ENCODE measurements around the gene EPB41L1.

Gene EPB41L1

DNA sequence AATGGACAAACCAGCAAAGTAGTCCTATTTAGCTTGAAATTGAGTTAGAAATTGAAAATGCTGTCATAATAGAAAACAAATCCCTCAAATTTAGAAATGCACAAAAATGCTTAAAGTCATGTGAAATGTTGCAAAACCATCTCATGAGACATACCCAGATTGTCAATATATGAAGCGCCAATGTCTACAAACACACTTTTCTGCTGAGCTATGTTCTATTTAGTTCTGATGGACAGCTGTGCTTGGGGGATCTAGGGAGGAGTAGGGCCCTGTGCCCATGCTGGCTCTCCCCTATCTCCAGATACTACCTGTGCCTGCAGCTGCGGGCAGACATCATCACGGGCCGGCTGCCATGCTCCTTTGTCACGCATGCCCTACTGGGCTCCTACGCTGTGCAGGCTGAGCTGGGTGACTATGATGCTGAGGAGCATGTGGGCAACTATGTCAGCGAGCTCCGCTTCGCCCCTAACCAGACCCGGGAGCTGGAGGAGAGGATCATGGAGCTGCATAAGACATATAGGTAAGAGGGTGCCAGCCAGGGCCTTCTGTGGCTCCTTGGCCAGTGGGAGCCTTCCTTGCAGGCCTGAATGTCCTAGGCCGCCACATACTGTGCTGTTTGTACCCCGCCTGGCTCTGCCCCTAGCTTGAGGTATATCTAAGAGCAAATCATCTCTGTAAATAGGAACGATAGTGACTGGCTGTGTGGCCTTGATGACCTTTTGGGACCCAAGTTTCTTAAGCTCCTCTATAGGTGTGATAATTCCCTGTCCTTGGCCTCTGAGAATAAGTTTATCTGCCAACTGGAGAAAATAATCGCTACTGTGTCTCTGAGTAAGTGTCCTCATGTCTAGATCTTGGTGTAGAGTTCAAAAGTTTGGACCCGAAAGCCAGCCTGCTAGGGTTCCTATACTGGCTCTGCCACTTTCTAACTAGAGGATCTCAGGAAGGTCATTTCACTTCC lies 30.6 kb downstream of the EPB41L1 start:
- no peak for DNase-seq

DNA sequence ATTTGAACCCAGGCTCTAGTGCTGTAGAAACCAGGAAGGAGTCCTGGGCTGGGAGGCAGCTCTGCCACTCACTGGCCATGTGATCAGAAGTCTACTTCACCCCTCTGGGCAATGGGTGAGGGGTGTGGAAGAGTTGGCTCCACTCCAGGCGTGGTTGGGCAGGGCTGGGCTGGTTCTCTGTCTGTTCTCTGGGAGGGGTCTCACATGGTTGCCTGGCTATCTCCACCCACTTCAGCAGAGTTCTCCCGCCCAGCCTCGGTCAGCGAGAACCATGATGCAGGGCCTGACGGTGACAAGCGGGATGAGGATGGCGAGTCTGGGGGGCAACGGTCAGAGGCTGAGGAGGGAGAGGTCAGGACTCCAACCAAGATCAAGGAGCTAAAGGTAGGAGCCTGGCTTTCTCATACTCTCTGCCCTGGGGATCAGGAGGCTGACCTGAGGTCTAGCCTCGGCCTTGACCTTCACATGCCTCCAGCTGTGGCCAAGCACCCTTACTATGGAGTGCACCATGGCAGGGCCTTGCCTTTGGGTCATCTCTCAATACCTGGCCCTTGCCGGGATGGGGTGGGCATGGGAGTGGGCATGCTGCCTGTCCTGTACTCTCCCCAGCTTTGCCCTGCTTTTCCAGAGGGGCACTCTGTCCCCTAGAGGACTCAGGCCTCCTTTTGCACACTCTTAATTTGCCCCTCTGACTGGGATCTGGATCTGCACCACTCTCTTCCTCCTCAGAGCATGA lies 39.6 kb downstream of the EPB41L1 start:
- no peak for DNase-seq

DNA sequence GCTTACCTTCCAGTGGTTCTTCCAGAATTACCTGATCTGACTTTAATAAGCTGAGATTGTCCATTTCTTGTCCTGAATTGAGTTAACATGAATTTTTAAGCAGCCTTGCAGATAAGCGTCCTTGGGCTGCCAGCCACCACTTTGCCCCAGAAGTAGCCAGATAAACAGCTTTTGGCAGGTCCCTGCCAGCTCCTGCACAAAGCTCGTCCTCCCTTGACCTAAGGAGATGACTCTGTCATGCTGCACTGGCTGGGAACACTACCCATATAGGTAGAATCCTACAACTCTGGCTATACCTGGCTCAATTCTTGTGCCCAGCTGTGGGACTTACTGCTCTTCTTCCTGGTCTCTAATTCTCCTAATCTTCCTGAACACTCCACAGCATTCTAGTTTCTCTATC lies 42.1 kb downstream of the EPB41L1 start:
- no peak for DNase-seq

DNA sequence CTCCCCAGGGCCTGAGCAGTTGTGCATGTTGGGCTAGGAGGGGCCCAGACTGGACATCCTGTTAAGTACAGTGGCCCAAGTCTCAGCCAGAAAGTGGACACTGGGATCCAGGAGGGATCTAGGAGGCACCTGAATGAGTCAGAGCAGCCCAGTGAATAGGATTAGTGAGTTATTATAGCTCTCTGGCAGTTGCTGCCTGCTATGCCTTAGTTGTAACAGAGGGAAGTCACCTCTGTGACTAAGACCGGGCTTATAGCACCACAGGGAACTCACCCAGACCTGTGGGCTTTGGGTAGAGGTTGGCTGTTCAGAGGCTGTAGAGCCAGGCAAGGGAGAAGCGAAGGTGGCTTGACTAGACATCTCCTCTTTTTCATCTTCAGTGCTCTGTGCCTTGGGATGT lies 42.7 kb downstream of the EPB41L1 start:
- no peak for DNase-seq

DNA sequence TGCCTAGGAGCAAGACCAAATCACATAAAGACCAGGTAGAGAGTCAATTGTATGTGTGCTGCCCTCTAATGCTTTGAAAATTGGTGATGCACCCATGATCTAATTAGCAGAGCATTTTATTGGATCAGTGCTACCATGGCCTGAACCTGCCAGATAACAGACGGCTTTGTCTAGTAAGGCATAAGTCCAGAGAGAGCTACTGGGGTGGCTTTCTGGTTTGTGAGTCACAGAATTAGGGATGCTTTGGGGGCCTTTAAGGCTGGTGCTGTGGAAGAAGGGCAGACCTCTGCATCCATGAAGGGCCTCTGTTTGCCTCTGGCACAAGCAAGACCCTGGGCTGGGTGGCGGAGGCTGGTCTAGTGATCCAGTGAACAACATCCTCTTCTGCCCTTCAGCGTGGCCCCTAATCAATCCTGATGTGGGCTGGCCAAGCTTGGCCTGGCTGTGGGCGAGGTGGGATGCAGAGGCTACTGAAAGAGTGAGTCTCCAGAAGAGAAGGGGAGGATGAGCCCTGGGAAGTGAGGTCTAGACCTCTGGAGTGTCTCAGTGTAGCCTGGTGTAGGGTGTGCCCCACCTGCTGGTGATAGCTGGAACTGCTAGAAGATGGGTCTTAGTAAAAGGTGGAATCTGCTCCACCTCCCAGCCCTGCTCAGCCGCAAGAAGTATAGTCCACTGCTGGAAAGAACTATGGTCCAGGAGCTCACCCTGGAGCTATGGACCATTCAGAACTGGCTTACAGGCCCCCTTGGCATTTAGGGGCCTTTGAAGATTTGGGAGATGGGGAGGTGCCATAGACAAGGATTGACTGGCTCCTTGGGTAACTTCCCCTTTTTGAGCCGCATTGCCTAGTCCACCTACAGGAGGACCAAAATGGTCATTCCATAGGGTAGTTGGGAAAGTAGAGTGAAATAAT lies 45.1 kb downstream of the EPB41L1 start:
- peak in 50 of 56 donors; percentile 17 to 92 (median 55) for DNase-seq

DNA sequence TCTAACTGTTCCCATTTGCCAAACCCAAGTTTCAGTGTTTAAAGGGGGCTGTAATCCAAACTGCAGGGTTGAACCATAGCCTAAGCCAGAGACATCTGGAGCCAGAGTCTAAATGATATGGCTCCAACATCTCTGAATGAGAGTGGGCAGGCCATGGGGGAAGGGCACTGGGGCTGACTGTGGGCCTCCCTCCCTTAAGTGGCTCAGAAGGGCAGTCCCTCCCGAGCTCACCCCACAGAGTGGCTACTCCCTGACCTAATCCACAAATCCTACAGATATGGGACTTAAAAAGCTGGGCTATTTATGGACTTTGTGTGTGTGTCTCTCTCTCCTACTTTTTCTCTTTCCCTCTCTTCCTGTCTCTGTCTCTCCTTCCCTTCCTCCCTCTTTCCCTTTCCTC lies 45.9 kb downstream of the EPB41L1 start:
- DNase-seq, result no peak

DNA sequence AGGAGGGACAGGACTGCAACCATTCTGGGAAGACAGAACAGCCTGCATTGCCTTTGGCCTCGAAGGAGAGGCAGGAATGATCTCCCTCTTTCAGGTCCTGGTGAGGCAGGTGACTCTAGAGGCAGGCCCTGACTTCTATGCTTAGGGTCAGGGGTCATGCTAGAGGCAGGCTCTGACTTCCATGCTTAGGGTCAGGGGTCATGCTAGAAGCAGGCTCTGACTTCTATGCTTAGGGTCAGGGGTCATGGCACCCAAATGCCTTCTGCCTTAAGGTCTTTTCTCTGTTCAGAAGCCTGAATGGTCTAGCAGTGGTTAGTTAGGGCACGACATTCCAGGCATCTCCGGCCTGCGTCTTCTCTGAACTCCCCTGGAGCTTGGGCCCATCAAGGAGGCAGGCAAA lies 46.7 kb downstream of the EPB41L1 start:
- no peak for DNase-seq

DNA sequence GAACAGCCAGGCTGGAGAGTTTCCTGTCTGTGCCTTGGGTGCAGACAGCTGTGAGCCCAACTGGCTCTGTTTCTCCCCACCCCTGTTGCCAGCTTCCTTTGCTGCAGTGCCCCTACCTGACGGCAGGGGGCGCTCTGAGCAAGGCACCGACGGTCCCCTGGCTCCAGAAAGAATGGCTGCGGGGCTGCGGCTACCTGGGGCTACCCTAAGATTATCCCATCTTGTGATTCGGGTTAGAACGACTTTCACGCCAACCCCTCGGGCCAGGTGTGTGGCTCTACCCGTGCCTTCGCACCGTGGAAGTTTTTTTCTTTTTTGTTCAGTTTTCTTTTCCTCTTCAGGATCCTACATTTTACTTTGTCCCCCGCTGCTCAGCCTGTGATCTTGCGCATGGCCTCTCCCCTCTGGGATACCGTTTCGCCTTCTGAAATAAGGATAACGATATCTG lies 48.4 kb downstream of the EPB41L1 start:
- DNase-seq, result peak in 49 of 56 donors; percentile 6 to 86 (median 47)

DNA sequence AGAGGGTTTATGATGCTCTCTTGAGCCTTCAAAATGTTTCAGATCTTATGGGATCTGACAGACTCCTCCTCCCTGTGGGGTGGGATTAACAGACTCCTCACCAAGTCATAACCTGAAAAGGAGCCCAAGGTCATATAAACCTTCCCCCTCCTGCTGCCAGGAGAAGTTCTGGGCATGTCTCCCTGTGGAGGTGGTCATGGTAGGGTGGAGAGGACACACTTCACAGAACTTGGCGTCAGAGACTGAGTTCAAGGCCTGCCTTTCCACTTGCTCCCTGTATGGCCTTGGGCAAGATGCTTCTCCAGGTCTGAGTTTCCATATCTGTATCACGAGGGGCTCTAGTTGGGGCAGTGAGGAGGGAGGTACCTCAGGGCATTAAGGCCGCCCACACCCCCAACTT lies 49.3 kb downstream of the EPB41L1 start:
- no peak for DNase-seq

DNA sequence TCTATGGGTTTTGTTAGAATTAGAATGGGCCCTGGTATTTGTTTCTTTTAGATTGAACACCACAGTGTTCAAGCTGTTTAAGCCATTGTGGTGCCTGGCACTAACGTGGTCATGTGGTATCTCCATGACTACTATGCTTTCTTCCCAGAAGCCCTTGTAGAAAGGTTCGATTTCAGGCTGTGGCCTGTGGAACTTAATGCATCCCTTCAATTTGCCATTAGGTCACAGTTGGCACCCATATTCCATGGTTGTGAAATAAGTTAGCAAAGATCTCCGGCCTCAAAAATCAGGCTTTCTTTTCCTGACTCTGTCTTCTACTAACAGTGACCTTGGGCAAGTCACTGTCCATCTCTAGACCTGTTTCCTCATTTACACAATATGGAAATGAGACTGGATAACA lies 50.5 kb downstream of the EPB41L1 start:
- no peak for DNase-seq

DNA sequence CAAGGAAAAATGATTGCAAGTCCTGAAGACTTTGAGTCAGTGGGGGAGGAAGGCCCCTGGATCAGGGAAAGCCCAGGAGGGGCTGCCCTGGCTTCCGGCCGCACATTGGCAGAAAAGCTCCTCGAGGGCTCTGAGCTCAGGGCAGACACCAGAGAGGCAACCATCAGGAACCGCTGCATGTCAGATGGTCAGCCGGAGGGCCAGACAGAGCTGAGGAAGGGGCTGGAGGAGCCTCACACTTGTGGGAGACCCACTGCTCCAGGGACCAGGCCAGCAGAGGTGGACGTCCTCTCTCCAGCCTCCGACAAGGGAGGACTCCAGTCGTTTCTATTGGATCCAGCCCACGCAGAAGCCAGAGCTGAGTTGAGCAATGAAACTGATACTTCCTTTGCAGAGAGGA lies 51.5 kb downstream of the EPB41L1 start:
- no peak for DNase-seq

DNA sequence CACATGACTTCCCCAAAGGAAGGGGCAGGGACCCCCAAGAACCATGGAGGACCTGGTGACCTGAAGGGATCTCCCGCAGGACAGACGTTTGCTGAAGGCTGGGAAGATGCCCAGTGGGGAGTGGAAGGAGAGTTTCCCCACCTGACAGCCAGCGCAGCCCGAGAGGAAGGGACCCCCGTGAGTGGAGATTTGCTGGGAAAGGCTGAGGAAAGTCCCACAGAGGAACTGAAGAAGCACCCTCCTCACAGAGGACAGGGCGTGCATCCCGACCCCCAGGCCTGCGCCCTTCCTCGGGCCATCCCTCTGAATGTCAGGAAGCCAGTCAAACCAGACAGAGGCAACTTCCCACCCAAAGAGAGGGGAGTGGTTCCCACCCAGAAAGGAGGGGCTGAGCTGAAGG lies 52.1 kb downstream of the EPB41L1 start:
- no peak for DNase-seq

DNA sequence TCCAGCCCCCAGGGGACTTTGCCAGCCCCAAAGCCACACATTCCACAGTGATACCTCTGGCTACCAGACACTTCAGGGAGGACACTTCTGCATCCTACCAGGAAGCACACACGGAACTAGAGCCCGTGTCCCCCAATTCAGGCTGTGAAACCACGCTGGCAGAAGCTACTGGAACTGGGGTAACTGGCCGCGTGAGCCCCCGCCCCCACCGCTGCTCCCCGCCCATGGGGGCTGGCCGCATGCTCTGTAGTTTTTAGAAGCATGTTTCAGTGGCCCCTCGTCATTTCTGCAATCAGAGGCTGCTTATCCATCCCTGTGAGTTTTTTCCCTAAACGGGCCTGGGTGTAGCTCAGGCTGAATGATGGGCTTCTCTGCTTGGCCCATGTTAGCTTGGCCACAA lies 53.1 kb downstream of the EPB41L1 start:
- no peak for DNase-seq

DNA sequence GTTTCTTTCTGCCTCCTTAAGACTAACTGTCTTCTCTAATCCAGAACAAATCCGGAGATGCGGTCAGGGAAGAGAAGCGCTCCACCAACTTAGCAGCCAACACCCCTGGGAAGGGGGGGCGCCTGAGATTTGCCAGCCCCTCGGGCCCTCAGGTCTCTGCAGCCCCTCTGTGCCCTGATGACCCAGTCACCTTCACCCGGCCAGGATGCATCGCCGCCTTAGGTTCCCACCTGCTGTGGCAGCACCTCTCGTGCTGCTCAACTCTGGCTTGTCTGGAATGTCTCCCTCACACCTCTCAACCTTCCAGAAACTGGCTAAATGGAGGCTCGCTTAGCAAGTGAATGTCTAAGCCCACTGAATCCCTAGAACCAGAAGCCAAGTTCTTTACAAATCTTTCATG lies 53.7 kb downstream of the EPB41L1 start:
- DNase-seq, result no peak

DNA sequence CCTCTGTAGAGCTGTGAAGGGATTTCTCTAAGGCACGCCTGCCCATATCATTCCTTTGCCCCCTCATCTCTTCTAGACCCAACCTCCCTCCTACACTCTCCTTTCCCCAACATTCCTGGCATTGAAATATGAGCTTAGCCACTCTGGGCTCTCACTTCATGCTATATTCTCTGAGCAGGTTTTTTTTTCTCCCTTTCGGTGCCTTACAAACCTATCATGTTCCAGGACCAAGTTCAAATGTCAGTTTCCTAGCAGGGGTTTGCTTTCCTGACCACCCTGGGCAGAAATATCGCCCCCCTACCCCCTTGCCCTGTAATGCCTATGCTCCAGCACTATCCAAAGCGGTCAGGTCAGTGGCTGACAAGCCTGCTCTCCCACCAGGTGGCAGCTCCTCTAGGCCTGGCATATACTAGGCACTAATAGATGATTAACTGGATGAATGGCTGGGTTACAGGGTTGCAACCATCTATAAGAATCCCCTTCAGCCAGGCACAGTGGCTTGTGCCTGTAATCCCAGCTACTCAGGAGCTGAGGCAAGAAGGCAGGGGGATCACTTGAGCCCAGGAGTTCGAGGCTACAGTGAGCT lies 56.0 kb downstream of the EPB41L1 start:
- DNase-seq, result no peak

DNA sequence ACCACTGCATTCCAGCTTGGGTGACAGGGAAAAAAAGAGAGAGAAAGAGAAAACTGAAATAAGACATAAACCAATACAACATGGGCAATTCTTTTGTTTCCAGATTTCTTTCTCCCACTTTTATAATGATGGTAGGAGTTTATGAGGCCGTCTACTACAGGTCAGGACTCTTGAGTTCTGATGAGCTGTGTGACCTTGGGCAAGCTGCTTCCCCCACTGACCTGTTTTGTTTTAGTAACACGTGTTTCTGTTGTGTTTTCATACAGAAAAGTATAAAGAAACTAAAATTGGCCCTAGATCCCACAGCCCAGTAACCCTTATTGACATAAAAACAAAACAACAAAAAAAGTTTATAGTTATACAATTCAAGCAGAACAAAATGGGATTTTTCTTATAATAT lies 58.8 kb downstream of the EPB41L1 start:
- DNase-seq, result no peak

DNA sequence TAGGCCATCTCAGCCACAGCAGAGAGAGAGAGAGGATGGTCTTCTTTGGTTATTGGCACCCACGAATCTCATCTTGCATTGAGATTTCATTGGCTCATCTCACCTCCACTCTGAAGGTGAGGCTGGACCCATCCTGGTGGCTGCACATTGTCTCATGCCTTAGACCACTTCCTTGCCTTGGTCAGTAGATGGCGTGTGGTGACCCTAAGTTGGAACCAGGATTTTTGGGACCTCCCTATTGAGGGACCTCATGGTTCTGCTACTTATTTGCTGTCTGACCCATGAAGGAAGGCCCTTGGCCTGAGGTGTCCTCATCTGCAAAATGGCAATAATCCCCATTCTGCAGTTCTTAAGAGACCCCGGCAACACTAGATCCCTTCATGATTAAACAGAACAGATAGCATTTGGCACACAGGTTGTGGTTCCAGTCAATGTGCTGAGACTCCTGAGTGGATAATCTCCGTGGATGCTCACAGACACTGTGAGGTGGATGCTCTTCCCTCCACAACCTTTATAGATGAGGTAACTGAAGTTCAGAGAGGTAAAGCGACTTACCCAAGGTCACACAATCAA lies 60.2 kb downstream of the EPB41L1 start:
- no peak for DNase-seq

DNA sequence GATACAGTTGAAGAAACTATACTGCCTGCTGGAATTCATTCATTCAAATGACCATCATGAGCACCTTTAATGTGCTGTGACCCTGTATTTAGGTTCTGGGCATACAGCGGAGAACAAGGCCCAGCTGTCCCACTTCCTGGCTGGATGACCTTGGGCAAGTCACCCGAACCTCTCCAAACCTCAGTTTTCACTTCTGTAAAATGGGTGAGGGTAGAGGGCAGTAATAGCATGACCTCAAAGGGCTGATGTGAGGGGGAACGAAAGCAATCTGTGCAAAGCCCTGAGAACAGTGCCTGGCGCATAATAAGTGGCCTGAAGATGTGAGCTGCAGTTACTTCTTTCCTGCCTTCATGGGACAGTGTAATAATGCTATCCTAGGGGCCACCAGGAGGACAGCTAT lies 61.2 kb downstream of the EPB41L1 start:
- no peak for DNase-seq

DNA sequence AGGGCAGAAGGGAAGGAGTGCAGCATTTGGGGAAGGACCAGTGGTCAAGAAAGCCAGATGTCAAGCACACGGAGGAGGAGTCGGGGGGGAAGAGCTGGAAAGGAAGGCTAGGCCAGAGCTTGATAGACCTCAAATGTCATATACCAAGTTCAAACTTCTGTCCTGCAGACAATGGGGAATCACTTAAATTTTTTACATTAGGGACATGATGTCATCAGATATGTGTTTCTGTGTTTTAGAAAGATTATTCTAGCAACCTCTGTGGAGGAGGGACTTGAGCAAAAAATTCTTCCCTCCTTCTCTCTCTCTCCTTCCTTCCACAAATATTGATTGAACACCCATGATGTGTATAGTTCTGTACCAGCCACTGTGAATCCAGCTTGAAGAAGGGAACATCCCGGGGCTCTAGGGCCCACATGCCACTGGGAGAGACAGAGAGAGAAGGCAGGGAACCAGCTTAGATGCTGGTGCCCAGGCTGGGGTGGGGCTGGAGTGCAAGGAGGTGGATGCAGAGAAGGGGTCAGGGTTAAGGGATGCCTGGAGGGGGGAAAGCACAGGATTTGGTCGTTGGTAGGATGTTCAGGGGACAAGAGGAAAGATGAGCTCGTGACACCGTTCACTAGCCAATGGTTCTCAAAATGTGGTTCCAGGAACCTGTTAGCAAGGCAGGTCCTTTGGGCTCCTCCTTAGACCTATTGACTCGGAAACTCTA lies 61.9 kb downstream of the EPB41L1 start:
- no peak for DNase-seq

DNA sequence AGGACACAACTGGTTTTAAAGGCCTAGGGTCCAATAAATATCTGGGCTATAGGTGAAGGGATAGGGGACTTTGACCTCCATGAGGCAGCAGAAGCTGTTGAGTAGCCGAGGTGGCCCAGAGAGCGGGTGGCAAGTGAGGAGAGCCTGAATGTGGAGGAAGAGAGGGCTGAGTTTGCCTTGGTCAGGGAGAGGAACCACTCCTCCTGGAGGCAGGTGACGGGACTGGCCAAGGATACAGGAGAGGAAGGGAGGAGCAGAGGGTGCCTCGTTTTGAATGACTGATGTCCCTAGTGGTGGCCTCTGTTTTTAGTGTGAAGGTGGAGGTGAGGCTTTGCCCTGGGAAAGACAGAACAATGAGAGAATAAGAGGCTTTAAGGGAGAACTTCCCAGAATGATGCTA lies 62.7 kb downstream of the EPB41L1 start:
- DNase-seq, result no peak
